ENCODE results near the gene UBB.
A peak's percentile ranks its signal among the peaks of the same experiment; 100 is the strongest.

The UBB gene

DNA sequence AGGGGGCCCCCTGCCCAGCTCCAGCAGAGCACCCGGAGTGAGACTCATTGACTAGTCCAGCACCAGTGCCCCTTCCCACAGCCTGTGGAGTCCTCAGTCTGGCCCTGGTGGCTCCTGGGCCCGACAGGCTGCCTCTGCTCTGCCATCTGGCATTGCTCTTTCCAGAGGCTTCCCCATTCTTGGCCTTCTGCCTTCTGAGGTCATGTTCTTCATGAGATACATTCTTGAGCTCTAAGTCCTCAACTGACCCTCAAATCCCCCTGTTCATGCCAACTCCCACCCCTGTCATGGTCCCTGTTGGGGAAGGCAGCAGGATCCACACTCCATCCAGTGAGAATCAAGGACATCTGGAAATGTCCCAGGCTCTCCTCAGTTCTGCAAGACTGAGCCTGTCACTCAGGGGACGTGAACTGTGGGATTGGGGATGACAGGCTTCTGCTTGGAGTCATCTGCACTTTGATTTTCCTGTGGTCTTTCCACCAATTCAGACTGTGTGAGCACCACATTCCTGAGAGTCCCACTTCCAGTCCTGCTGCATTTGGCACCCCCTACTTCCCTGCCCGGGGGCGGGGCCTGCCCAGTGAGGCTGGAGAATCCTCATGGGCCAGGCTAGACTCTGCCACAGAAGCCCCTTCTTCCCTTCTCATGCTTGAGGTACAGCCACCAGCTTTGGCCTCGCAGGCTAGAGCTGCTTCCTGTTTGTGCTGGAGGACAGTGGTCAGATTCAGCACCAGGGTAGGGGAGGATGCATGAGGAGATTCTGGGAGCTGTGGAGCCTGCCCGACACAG lies 37.2 kb downstream of the UBB start:
- DNase-seq (ENCODE audit: low read depth in 2 of 2, low spot score in 1 of 2): no peak

DNA sequence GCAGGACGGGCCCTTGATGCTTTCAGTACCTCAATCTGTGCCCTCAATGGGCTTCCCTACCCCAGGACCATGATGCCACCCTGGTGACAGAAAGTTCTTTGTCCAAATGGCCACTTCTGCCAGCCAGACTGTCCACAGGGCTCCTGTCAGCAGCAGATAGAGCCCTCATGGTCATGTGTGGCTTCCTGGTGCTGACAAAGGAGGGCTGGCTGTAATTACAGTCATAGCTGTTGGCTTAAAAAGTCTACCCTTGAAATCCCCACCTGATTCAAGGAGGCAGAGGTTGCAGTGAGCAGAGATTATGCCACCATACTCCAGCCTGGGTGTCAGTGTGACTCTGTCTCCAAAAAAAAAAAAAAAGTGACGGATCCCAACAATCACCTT lies 37.8 kb downstream of the UBB start:
- DNase-seq (ENCODE audit: low read depth in 2 of 2, low spot score in 1 of 2): no peak

DNA sequence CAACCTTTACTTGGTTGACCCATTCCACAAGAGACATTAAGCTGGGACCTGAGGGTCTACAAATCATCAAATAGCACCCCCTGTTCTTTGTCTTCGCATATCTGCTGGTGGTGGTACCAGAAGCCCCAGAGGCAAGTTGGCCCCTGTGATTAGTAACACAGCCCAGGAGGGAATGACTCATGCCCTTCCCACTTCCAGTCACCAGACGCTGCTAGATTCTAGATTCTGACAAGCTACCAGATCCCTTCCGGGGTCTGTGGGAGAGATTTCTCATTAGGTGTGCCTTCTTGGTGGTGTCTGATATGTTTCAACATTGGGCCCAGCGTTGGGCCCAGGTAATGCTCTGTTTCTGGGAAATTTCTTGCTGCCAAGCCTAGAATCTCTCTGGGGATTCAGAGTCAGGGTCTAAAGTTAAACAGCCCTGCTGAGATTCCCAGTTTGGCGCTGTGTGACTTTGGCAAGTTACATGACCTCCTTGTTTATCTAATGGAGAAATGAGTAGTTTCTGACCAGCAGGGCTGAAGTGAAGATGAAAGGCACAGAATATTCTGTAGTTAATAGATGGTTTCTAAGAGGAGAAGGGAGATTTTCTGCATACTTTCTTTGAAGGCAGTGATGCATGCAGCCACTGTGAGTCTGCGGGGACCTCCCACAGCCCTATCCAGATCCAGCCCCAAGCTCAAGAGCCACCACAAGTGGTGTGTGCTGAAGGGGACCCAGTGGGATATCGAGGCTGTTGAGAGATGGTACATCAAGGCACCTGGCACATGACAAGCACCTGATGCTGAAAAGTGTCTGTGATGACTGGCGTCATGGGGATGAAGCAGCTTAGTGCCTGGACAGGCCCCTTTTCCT lies 38.4 kb downstream of the UBB start:
- peak in 1 of 2 donors; percentile 52 for DNase-seq (ENCODE audit: low read depth in 2 of 2, low spot score in 1 of 2)

- DNase-seq (ENCODE audit: low read depth in 2 of 2, low spot score in 1 of 2): peak in 1 of 2 donors; percentile 51
Observed at GRCh38 chr17:16419929-16420271, 39.0 kb downstream of the UBB start.

DNA sequence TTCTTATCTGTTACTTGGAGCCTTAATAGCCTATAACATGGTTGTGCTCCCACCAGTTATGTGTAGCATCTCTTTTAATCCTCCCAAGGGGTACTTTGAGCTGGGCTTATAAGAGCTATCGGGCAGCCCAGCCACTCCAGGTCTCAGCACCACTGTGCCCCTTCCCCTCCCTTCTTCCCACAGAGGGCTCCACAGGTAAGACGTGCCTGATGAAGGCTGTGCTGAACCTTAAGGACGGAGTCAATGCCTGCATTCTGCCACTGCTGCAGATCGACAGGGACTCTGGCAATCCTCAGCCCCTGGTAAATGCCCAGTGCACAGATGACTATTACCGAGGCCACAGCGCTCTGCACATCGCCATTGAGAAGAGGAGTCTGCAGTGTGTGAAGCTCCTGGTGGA lies 41.5 kb downstream of the UBB start:
- DNase-seq (ENCODE audit: low read depth in 2 of 2, low spot score in 1 of 2): no peak

DNA sequence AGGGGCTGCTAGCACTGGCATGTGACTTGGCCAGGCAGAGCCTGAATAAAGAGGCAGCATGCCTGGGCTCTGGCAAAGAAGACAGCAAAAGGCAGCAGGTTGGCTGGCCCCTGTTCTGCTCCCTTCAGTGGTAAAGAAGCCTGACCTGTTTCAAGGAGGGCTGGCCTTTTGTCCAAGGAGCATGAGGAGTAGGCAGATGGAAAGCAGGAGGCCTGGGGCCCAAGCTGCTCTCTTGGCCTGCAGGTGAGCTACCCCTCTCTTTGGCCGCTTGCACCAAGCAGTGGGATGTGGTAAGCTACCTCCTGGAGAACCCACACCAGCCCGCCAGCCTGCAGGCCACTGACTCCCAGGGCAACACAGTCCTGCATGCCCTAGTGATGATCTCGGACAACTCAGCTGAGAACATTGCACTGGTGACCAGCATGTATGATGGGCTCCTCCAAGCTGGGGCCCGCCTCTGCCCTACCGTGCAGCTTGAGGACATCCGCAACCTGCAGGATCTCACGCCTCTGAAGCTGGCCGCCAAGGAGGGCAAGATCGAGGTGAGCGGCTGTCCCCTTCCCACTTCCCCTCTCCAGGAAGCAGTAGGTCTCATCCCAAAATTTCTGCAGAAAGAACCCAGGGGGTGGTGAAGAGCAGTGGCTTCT lies 42.5 kb downstream of the UBB start:
- no peak for DNase-seq (ENCODE audit: low read depth in 2 of 2, low spot score in 1 of 2)

GRCh38 chr17:16425202-16425601 lies 44.3 kb downstream of the UBB start:
- no peak for DNase-seq (ENCODE audit: low read depth in 2 of 2, low spot score in 1 of 2)

DNA sequence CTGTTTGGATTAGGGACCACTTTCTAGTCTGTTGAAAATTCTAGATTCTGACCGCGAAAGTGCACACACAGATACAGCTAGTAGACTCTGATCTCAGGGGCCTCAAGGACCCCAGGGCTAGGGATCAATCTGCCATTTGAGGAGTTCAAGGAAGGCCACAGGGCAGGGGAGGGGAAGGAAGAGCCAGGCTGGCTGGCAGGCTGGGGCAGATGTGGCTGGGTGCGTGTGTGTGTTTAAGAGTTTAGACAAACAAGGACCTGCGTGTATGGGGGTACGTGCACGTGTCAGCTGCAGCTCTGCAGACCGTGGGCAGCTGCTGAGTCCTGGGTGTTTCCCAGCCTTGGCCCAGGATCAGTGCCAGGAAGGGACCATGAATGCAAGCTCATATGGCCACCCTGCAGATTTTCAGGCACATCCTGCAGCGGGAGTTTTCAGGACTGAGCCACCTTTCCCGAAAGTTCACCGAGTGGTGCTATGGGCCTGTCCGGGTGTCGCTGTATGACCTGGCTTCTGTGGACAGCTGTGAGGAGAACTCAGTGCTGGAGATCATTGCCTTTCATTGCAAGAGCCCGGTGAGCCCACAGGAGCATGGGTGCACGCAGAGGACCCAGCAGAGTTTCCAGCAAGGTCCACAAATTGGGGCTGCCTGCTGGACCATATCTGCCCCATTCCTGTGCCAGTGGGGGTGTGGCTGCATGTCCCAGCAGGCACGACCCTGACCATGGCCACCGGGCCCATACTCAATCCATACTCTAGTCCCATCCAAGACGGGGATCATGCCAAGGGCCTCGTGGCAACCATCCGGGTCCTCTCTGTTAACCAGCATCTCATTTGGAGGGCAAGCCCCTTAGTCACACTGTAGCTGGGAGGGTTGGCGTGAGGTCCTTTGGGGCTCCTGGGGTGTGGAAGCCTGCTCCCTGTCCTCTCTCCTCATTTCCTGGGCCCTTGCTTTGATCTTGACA lies 45.1 kb downstream of the UBB start:
- no peak for DNase-seq (ENCODE audit: low read depth in 2 of 2, low spot score in 1 of 2)

DNA sequence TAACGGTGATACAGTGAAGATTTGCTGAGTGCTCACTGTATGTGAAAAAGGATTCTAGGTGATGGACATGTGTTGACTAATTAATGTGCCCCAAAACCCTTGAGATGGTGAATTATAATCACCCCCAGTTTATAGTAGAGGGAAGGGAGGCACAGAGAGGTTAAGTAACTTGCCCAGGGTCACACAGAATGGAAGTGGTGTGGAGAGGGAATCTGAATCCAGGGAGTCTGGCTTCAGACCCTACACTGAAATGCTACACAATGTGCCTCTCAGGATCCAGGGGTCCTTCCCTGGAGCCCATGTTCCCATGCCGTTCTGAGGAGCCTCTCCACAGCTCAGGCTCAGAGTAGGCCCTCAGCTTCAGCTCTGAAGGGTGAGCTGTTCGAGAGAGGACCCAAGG lies 46.1 kb downstream of the UBB start:
- no peak for DNase-seq (ENCODE audit: low read depth in 2 of 2, low spot score in 1 of 2)

DNA sequence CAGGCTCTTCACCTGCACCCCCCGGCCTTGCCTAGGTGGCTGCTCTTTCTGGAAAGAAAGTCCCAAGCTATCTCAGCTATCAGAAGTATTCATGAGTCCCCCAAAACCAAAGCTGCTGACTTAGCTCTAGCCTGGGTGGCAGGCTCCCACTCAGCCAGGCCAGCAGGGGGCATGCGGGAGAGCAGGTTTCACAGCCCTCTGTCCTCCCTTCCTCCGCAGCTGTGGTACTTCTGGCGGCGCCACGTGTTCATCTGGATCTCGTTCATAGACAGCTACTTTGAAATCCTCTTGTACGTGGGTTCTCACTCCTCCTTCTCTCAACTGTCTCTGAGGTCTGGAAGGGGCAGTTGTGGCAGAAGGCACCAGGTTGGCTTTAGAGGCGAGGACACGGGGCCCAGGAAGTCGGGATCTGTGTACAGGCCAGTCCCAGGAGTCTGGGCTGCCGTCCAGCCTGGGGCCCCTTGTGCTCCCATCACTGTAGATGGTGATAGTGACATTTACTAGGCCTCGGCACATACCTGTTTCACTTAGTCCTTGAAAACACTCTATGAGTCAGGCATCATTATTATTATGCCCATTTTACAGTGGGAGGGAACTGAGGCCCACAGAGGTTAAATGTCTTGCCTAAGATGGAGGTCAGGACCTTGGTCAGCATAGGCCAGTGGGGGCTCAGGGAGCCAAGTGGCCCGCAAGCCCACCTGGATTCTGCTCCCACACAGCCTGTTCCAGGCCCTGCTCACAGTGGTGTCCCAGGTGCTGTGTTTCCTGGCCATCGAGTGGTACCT lies 47.4 kb downstream of the UBB start:
- no peak for DNase-seq (ENCODE audit: low read depth in 2 of 2, low spot score in 1 of 2)

DNA sequence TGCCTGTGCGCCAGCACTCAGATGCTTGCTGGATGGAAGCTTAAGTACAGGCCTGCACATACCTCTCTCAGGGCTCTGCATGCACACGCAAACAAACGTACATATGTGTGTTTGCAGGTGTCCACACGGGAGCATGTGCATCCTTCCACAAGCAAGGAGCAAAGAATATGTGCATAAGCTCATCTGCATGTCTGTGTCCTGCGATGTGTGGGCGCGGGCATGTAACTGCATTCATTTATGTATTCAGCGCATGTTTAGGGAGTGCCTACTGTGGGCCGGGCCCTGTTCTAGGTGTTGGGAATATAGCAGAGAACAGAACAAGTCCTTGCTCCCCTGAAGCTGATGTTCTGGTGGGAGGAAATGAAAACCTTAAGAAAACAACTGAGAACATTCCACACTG lies 48.2 kb downstream of the UBB start:
- no peak for DNase-seq (ENCODE audit: low read depth in 2 of 2, low spot score in 1 of 2)

GRCh38 chr17:16430650-16431049 lies 49.8 kb downstream of the UBB start:
- no peak for DNase-seq (ENCODE audit: low read depth in 2 of 2, low spot score in 1 of 2)

DNA sequence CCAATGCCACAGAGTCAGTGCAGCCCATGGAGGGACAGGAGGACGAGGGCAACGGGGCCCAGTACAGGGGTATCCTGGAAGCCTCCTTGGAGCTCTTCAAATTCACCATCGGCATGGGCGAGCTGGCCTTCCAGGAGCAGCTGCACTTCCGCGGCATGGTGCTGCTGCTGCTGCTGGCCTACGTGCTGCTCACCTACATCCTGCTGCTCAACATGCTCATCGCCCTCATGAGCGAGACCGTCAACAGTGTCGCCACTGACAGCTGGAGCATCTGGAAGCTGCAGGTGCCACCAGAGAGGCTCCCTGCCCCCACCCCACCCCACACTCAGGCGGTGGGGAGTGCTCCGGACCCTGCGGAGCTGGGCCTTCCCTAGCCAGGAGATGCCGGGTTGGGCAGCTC lies 51.1 kb downstream of the UBB start:
- no peak for DNase-seq (ENCODE audit: low read depth in 2 of 2, low spot score in 1 of 2)

Data from stimulated activated CD8-positive, alpha-beta memory T cell treated with anti-CD3 and anti-CD28 coated beads, Interleukin-4, amount 100 ng/mL, for 4 hours (primary cell).